GM06990 (cell line): Measurements from ENCODE around the gene AEN.

Experiments
- DNase-seq: peaks from one replicate; pipeline ENCODE4 v3.0.0-alpha.2; 2011; ENCODE audit not compliant: insufficient read length; ENCODE audit errors: extremely low read depth
- H3K27me3 ChIP-seq: replicated peaks from 2 replicates; pipeline ENCODE4 v1.6.0; 2011; ENCODE audit warnings: low read length; ENCODE audit not compliant: control insufficient read depth, insufficient read depth
- H3K36me3 ChIP-seq: 2 replicates; pipeline ENCODE4 v1.5.1; 2011; ENCODE audit warnings: low read length; ENCODE audit not compliant: control insufficient read depth, insufficient read depth
- H3K4me3 ChIP-seq: replicated peaks from 2 replicates; pipeline ENCODE4 v1.5.1; 2011; ENCODE audit warnings: low read depth, mild to moderate bottlenecking, control low read depth, low read length
- CTCF ChIP-seq: IDR thresholded peaks from 2 replicates; pipeline ENCODE4 v1.5.1; 2011; ENCODE audit warnings: low read length, control low read depth, mild to moderate bottlenecking, inconsistent platforms; ENCODE audit not compliant: insufficient read depth, poor library complexity, severe bottlenecking

AEN gene

DNA sequence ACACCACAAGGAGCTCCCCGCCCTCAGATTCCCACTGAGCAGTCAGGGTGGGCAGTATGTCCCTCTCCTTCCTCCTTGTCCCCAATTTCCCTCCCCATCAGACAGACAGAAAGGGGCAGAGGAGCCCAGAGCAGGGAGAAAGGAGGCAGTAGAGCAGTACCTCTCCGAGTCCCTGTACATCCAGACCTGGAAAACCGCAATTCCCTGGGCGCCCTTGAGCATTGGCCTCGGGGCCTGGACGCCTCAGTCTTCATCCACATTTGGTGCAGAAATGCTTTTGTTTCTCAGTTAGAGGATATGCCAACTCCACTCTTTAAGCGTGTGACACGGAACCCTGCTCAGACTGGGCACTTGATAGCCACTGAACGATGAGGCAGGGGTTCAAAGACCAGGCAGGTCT lies 23.6 kb downstream of the AEN start:
- DNase-seq, result no peak
- no peak for TF ChIP-seq CTCF
- Histone ChIP-seq H3K4me3 (no peak overlapping the region), H3K36me3 (peaks cover 8% of the 10 kb centered on the region), H3K27me3 (no peaks in the 10 kb centered on the region)

GRCh38 chr15:88645171-88646087 lies 24.3 kb downstream of the AEN start:
- H3K27me3 ChIP-seq, result no peaks in the 10 kb centered on the region
- DNase-seq, result no peak
- H3K36me3 ChIP-seq, result peaks cover 12% of the 10 kb centered on the region
- no peak for TF ChIP-seq CTCF
- no peak overlapping the region for H3K4me3 ChIP-seq

- no peak for TF ChIP-seq CTCF
- H3K4me3 ChIP-seq, result no peak overlapping the region
- no peak for DNase-seq
- H3K27me3 ChIP-seq, result no peaks in the 10 kb centered on the region
- peaks cover 12% of the 10 kb centered on the region for H3K36me3 ChIP-seq
Measured at GRCh38 chr15:88646088-88646405, 24.9 kb downstream of the AEN start.

GRCh38 chr15:88646951-88647350 lies 25.8 kb downstream of the AEN start:
- no peak for DNase-seq
- Histone ChIP-seq H3K27me3 (no peaks in the 10 kb centered on the region), H3K36me3 (peaks cover 14% of the 10 kb centered on the region), H3K4me3 (no peak overlapping the region)
- TF ChIP-seq CTCF, result no peak

- H3K36me3 ChIP-seq, result peaks cover 15% of the 10 kb centered on the region
- DNase-seq, result no peak
- TF ChIP-seq CTCF, result no peak
- no peak overlapping the region for H3K4me3 ChIP-seq
- H3K27me3 ChIP-seq, result no peaks in the 10 kb centered on the region
Measured at GRCh38 chr15:88647351-88648105, 26.4 kb downstream of the AEN start.
